Measurements from ENCODE around the gene RSPO1.

GRCh38 chr1:37606481-37607263, 28.0 kb downstream of the RSPO1 start:
- TF ChIP-seq CTCF (IDR thresholded peaks at IDR 0.05) (no peak), EZH2 (IDR thresholded peaks at IDR 0.05; ENCODE audit: borderline replicate concordance, insufficient read depth, low read depth, low read length, poor library complexity, severe bottlenecking) (no peak)

Data from B cell (primary cell).